ENCODE measurements around the gene KRT5. TPM values are rescaled to one million over a fixed set of nuclear protein-coding genes. Genes with fewer than 3 reads are reported as not detected.

Gene KRT5
- total and polyA plus RNA-seq, 10 of the 15 experiments (the other 5 are each of a cell fraction or from before 2014, with no cell fraction given), result 1.6 TPM; not detected in 9

GRCh38 chr12:52517888-52518287 is 2.3 kb downstream of the KRT5 start (continued):
- no peak for TF ChIP-seq ZBED1 (IDR thresholded peaks at IDR 0.05; ENCODE audit: borderline replicate concordance)
- TF ChIP-seq YBX1 (IDR thresholded peaks at IDR 0.05), result no peak

- H3K27me3 ChIP-seq (replicated peaks in 1 of 2; ENCODE audit: control insufficient read depth in 2 of 2, insufficient read depth in 2 of 2, low read length in 1 of 2), result peaks cover 0 to 2% of the 10 kb centered on the region in 2 experiments; a peak in 1 of 4 replicates
- no peaks in the 10 kb centered on the region for H4K20me1 ChIP-seq (ENCODE audit: control insufficient read depth, insufficient read depth)
- ChIA-PET RAD21 (ENCODE audit: unreplicated experiment) (no interaction called here), CTCF (no interaction called here), SMC1A (ENCODE audit: uncharacterized antibody, unreplicated experiment) (interaction anchor here (1.2 to 1.4 kb wide), 2 partner anchors 10 to 15 kb away, joined by 3 to 4 read pairs; no protein-coding TSS in a partner anchor), POLR2A (no interaction called here)
- no peaks in the 10 kb centered on the region for H3K4me1 ChIP-seq (ENCODE audit: control insufficient read depth, insufficient read depth, low read length)
- no peak overlapping the region for H2AFZ ChIP-seq (ENCODE audit: control insufficient read depth, low read depth, low read length)
- no TSS peak for BruUV-seq (replicated peaks)
- FAIRE-seq (no peak), ATAC-seq (no peak), DNase-seq (ENCODE audit: low read depth, low spot score) (no peak)
- WGBS (ENCODE audit: insufficient coverage, insufficient replicate concordance, low lambda C conversion rate, missing lambda C conversion rate), result 49% methylated on average over 14 of the region's 14 CpGs
- H3K36me3 ChIP-seq (ENCODE audit: control insufficient read depth in 2 of 2, insufficient read depth in 2 of 2, low read length in 1 of 2), result no peaks in the 10 kb centered on the region
- no peaks in the 10 kb centered on the region for H3K9me3 ChIP-seq (replicated peaks; ENCODE audit: control insufficient read depth, insufficient read depth, low read length)
- H3K27ac ChIP-seq (ENCODE audit: control insufficient read depth, insufficient read depth), result no peak overlapping the region
- no peak overlapping the region for H3K4me3 ChIP-seq
- intact Hi-C loops (cut with micrococcal nuclease; ENCODE audit: unreplicated experiment) (no loop called here), in situ Hi-C loops (cut with MboI) (no loop called here)
- H3K4me2 ChIP-seq (ENCODE audit: control insufficient read depth, insufficient read depth), result no peak overlapping the region
- H3K79me2 ChIP-seq (ENCODE audit: control insufficient read depth, insufficient read depth, low read length), result no peaks in the 10 kb centered on the region
- H3K9ac ChIP-seq (ENCODE audit: control insufficient read depth, insufficient read depth, low read length), result no peak overlapping the region
- TF ChIP-seq PML (IDR thresholded peaks at IDR 0.05; ENCODE audit: low read length) (no peak), CEBPB (IDR thresholded peaks at IDR 0.05; ENCODE audit: borderline replicate concordance in 1 of 2, low read depth in 2 of 2, low read length in 2 of 2) (no peak), ZNF687 (IDR thresholded peaks at IDR 0.05) (no peak), REST (IDR thresholded peaks at IDR 0.05; ENCODE audit: low read depth, low read length) (no peak), CREM (IDR thresholded peaks at IDR 0.05; ENCODE audit: low read depth) (no peak), ZSCAN29 (IDR thresholded peaks at IDR 0.05) (no peak), NR2F1 (conservative IDR thresholded peaks at IDR 0.05) (no peak), IKZF2 (IDR thresholded peaks at IDR 0.05) (no peak), MYC (IDR thresholded peaks at IDR 0.05; ENCODE audit: insufficient read depth, insufficient read length, insufficient replicate concordance, low read length, severe bottlenecking) (no peak), SMAD5 (IDR thresholded peaks at IDR 0.05; ENCODE audit: low read depth) (no peak), IKZF1 (conservative IDR thresholded peaks at IDR 0.05) (no peak)
Measured at GRCh38 chr12:52517005-52517835, 3.0 kb downstream of the KRT5 start.

Data from GM12878 (cell line).